ENCODE data around the gene RNASE1. TPM values are rescaled to one million over a fixed set of nuclear protein-coding genes. Genes with fewer than 3 reads are reported as not detected.

The RNASE1 gene
- total and polyA plus RNA-seq, 9 of the 15 experiments (the other 6 are each of a cell fraction or from before 2014, with no cell fraction given): 6.4 to 33.3 (median 13.9) TPM

- no peak for TF ChIP-seq ZNF696 (CRISPR knock-in tag; conservative IDR thresholded peaks at IDR 0.05)
- TF ChIP-seq BCL6 (CRISPR knock-in tag; IDR thresholded peaks at IDR 0.05): no peak
- no peak for TF ChIP-seq KDM2B (CRISPR knock-in tag; IDR thresholded peaks at IDR 0.05)
- peak; percentile 38; the same call in 1 of the 2 replicates for TF ChIP-seq ZBTB40 (IDR thresholded peaks at IDR 0.05)
- no peak for TF ChIP-seq ZBTB40 (CRISPR knock-in tag; IDR thresholded peaks at IDR 0.05)
- no peak for TF ChIP-seq ERF (CRISPR knock-in tag; IDR thresholded peaks at IDR 0.05)
- TF ChIP-seq RHOXF2B (CRISPR knock-in tag; conservative IDR thresholded peaks at IDR 0.05): no peak
- no peak for TF ChIP-seq NCOR1 (IDR thresholded peaks at IDR 0.05)
- intact Hi-C loops (cut with micrococcal nuclease) (no loop called here), in situ Hi-C loops (cut with MboI) (no loop called here)
- no TSS peak for BruUV-seq (replicated peaks)
- WGBS (ENCODE audit: insufficient coverage, low coverage, missing lambda C conversion rate): 56% methylated on average over 2 of the region's 4 CpGs
- FAIRE-seq: no peak
- H3K27me3 ChIP-seq (ENCODE audit: control insufficient read depth in 2 of 2, insufficient read depth in 2 of 2, low read length in 2 of 2): no peaks in the 10 kb centered on the region
- ATAC-seq: no peak
- DNase-seq (ENCODE audit: extremely low read depth in 1 of 4, low spot score in 3 of 4): no peak
- POLR2A ChIA-PET: no interaction called here
- H3K9me3 ChIP-seq (replicated peaks; ENCODE audit: control insufficient read depth, insufficient read depth, low read depth, low read length): no peaks in the 10 kb centered on the region
- no peaks in the 10 kb centered on the region for H3K36me3 ChIP-seq (ENCODE audit: control insufficient read depth, insufficient read depth, low read length)
- H2AFZ ChIP-seq (ENCODE audit: low read depth, low read length): no peak overlapping the region
- no peaks in the 10 kb centered on the region for H3K79me2 ChIP-seq (ENCODE audit: control insufficient read depth, insufficient read depth, low read length)
- H3K4me3 ChIP-seq: no peak overlapping the region
- no peak overlapping the region for H3K9ac ChIP-seq (ENCODE audit: insufficient read depth in 1 of 2, low read depth in 2 of 2, low read length in 2 of 2)
- no peaks in the 10 kb centered on the region for H3K9me1 ChIP-seq (ENCODE audit: control insufficient read depth, insufficient read depth, low read length)
- H4K20me1 ChIP-seq (replicated peaks; ENCODE audit: control insufficient read depth, insufficient read depth, low read length): no peaks in the 10 kb centered on the region
- H3K4me1 ChIP-seq (replicated peaks in 1 of 2; ENCODE audit: control insufficient read depth in 2 of 2, insufficient read depth in 2 of 2, low read length in 2 of 2): peaks cover 3 to 7% of the 10 kb centered on the region in 2 experiments; a peak in 3 of 5 replicates
- CTCF ChIA-PET (ENCODE audit: low intra/inter-chr PET ratio): no interaction called here
- H3K4me2 ChIP-seq (ENCODE audit: insufficient read depth, low read length): no peak overlapping the region
- no peak overlapping the region for H3K27ac ChIP-seq (ENCODE audit: extremely low read depth, low read depth, low read length)
Measured at GRCh38 chr14:20792556-20792955, 10.1 kb downstream of the RNASE1 start.

Data from K562 (cell line).